PC-9 (cell line): ENCODE results near the gene DENND2A. TPM values are rescaled to one million over a fixed set of nuclear protein-coding genes. Genes with fewer than 3 reads are reported as not detected.
A peak's percentile ranks its signal among the peaks of the same experiment; 100 is the strongest.

Source experiments
- BruUV-seq: library from RNA; stranded (reverse); fragments of 400-500 nt; replicated peaks from 2 replicates; lab custom pipeline; 2021; lab: Mats Ljungman, UMichigan
- CTCF ChIA-PET: fragments of 300-600 bp; sonication (Branson Sonifier 250); formaldehyde crosslinking; loops from one replicate; lab custom pipeline; 2022; ENCODE audit warnings: antibody characterized with exemption; lab: Charles Lee
- POLR2A ChIA-PET: fragments of 300-600 bp; sonication (Branson Sonifier 250); formaldehyde crosslinking; loops from one replicate; lab custom pipeline; 2022; ENCODE audit warnings: antibody characterized with exemption; ENCODE audit not compliant: unreplicated experiment; lab: Charles Lee
- DNase-seq, 2 experiments: peaks; one replicate each; pipeline versions ENCODE4 v3.0.0 to v3.0.0-alpha.2; 2015 to 2022; ENCODE audit warnings: mixed read lengths in 1 of 2
- H2AFZ ChIP-seq: fragments of 200-600 bp; sonication (generic); 2 replicates; pipeline ENCODE4 v1.8.1; 2017; ENCODE audit warnings: antibody characterized with exemption
- H3F3A ChIP-seq: fragments of 200-600 bp; sonication (generic); 2 replicates; pipeline ENCODE4 v1.8.1; 2017; ENCODE audit warnings: antibody characterized with exemption, mild to moderate bottlenecking, low read depth; ENCODE audit not compliant: insufficient read depth
- H3K27ac ChIP-seq: fragments of 200-600 bp; sonication (generic); 2 replicates; pipeline ENCODE4 v1.6.1; 2016; ENCODE audit warnings: mixed run types
- H3K27me3 ChIP-seq: fragments of 200-600 bp; sonication (generic); 2 replicates; pipeline ENCODE4 v1.6.1; 2016; ENCODE audit warnings: low read depth, mixed run types; ENCODE audit not compliant: insufficient read depth
- H3K36me3 ChIP-seq: fragments of 200-600 bp; sonication (generic); 2 replicates; pipeline ENCODE4 v1.6.1; 2016; ENCODE audit warnings: low read depth, mixed run types
- H3K4me1 ChIP-seq: fragments of 200-600 bp; sonication (generic); replicated peaks from 2 replicates; pipeline ENCODE4 v1.6.1; 2016; ENCODE audit warnings: mixed run types; ENCODE audit not compliant: insufficient read depth
- H3K4me2 ChIP-seq: fragments of 200-600 bp; sonication (generic); 2 replicates; pipeline ENCODE4 v1.6.1; 2017; ENCODE audit warnings: mixed run types
- H3K4me3 ChIP-seq: fragments of 200-600 bp; sonication (generic); 2 replicates; pipeline ENCODE4 v1.6.1; 2016; ENCODE audit warnings: mixed run types
- H3K79me2 ChIP-seq: fragments of 200-600 bp; sonication (generic); 2 replicates; pipeline ENCODE4 v1.6.1; 2017; ENCODE audit warnings: low read depth, mixed run types
- H3K9me2 ChIP-seq: fragments of 200-600 bp; sonication (generic); 2 replicates; pipeline ENCODE4 v1.8.1; 2017; ENCODE audit warnings: mild to moderate bottlenecking; ENCODE audit not compliant: insufficient read depth
- H3K9me3 ChIP-seq: fragments of 200-600 bp; sonication (generic); 2 replicates; pipeline ENCODE4 v1.8.1; 2016; ENCODE audit warnings: low read depth; ENCODE audit not compliant: insufficient read depth
- H4K20me1 ChIP-seq: fragments of 200-600 bp; sonication (generic); 2 replicates; pipeline ENCODE4 v1.8.1; 2017; ENCODE audit not compliant: insufficient read depth
- CTCF ChIP-seq: fragments of 200-600 bp; sonication (generic); conservative IDR thresholded peaks from 2 replicates; pipeline ENCODE4 v1.6.1; 2017; ENCODE audit warnings: mixed run types, antibody characterized with exemption, mild to moderate bottlenecking, moderate library complexity
- EZH2 ChIP-seq: fragments of 200-600 bp; sonication (generic); IDR thresholded peaks from 2 replicates; pipeline ENCODE4 v1.8.0; 2017; ENCODE audit warnings: antibody characterized with exemption, low read depth
- intact Hi-C: fragments of 100-400 bp; cut with micrococcal nuclease; formaldehyde crosslinking; loops from one replicate; pipeline ENCODE4 v1.10.0; 2022; ENCODE audit not compliant: unreplicated experiment
- total RNA-seq: library from RNA; stranded (reverse); gene quantifications from 2 replicates; pipeline ENCODE4 v1.2.3, GENCODE V29; 2021

DENND2A gene
- total RNA-seq, 1 experiment from 2014 or later, result 4.2 TPM

- no peak overlapping the region for H3K4me3 ChIP-seq
- no peak overlapping the region for H2AFZ ChIP-seq
- H3K27ac ChIP-seq, result no peak overlapping the region
- intact Hi-C loops, result no loop called here
- no peaks in the 10 kb centered on the region for H3K9me2 ChIP-seq
- ChIA-PET CTCF (no interaction called here), POLR2A (no interaction called here)
- no peaks in the 10 kb centered on the region for H4K20me1 ChIP-seq
- no peaks in the 10 kb centered on the region for H3K36me3 ChIP-seq
- no peak overlapping the region for H3K4me2 ChIP-seq
- no peak for DNase-seq
- no peaks in the 10 kb centered on the region for H3K9me3 ChIP-seq
- TF ChIP-seq CTCF (no peak), EZH2 (no peak)
- H3K79me2 ChIP-seq, result no peaks in the 10 kb centered on the region
- no peaks in the 10 kb centered on the region for H3K27me3 ChIP-seq
- peaks cover 18% of the 10 kb centered on the region for H3K4me1 ChIP-seq
- H3F3A ChIP-seq, result 0 out of 2 replicates have a peak, but pooled peaks cover 7% of the 10 kb centered on the region
- no TSS peak for BruUV-seq
These were observed 119.2 kb downstream of the DENND2A start for GRCh38 chr7:140521421-140521820.

GRCh38 chr7:140519007-140519399 is 121.6 kb downstream of the DENND2A start:
- no peaks in the 10 kb centered on the region for H3K9me3 ChIP-seq
- CTCF ChIA-PET, result no interaction called here
- BruUV-seq, result no TSS peak
- H4K20me1 ChIP-seq, result no peaks in the 10 kb centered on the region
- DNase-seq, result no peak
- no peak overlapping the region for H3K27ac ChIP-seq
- no peaks in the 10 kb centered on the region for H3K27me3 ChIP-seq
- TF ChIP-seq EZH2 (no peak), CTCF (no peak)
- no peaks in the 10 kb centered on the region for H3K9me2 ChIP-seq
- POLR2A ChIA-PET, result no interaction called here
- peaks cover 5% of the 10 kb centered on the region for H3K4me1 ChIP-seq
- H3K4me2 ChIP-seq, result no peak overlapping the region
- intact Hi-C loops, result loop anchor here (5.0 kb wide), 1 partner anchor 1133 kb away; no protein-coding TSS in a partner anchor
- no peak overlapping the region for H2AFZ ChIP-seq
- no peaks in the 10 kb centered on the region for H3K79me2 ChIP-seq
- H3K4me3 ChIP-seq, result no peak overlapping the region
- no peaks in the 10 kb centered on the region for H3K36me3 ChIP-seq
- 0 out of 2 replicates have a peak, but pooled peaks cover 7% of the 10 kb centered on the region for H3F3A ChIP-seq

- Histone ChIP-seq H3K36me3 (no peaks in the 10 kb centered on the region), H3K4me2 (0 out of 2 replicates have a peak overlapping the region, but pooled peaks have one; percentile 31), H4K20me1 (no peaks in the 10 kb centered on the region), H3K4me1 (peaks cover 5% of the 10 kb centered on the region), H3K9me2 (no peaks in the 10 kb centered on the region), H3F3A (0 out of 2 replicates have a peak, but pooled peaks cover 4% of the 10 kb centered on the region), H3K4me3 (no peak overlapping the region), H3K79me2 (no peaks in the 10 kb centered on the region), H3K27ac (no peak overlapping the region), H2AFZ (peak overlapping the region; percentile 70), H3K9me3 (no peaks in the 10 kb centered on the region), H3K27me3 (no peaks in the 10 kb centered on the region)
- no peak for DNase-seq
- CTCF ChIA-PET, result interaction anchor here (0.5 to 2.2 kb wide), 8 partner anchors 82 to 496 kb away, joined by 3 to 18 read pairs (median 3); partner anchors contain the start of gene MRPS33
- BruUV-seq, result no TSS peak
- intact Hi-C loops, result loop anchor here (1.0 to 5.0 kb wide), 7 partner anchors 43 to 1134 kb away; partner anchors contain the start of gene NDUFB2
- no peak for TF ChIP-seq CTCF
- no peak for TF ChIP-seq EZH2
- POLR2A ChIA-PET, result no interaction called here
These were observed 122.1 kb downstream of the DENND2A start for GRCh38 chr7:140518370-140519006.
